PC-9 (cell line): ENCODE results near the gene UGGT1. TPM values are rescaled to one million over a fixed set of nuclear protein-coding genes. Genes with fewer than 3 reads are reported as not detected.

Source experiments
- BruUV-seq: library from RNA; stranded (reverse); fragments of 400-500 nt; replicated peaks from 2 replicates; lab custom pipeline; 2021; lab: Mats Ljungman, UMichigan
- CTCF ChIA-PET: fragments of 300-600 bp; sonication (Branson Sonifier 250); formaldehyde crosslinking; loops from one replicate; lab custom pipeline; 2022; ENCODE audit warnings: antibody characterized with exemption; lab: Charles Lee
- POLR2A ChIA-PET: fragments of 300-600 bp; sonication (Branson Sonifier 250); formaldehyde crosslinking; loops from one replicate; lab custom pipeline; 2022; ENCODE audit warnings: antibody characterized with exemption; ENCODE audit not compliant: unreplicated experiment; lab: Charles Lee
- DNase-seq, 2 experiments: peaks; one replicate each; pipeline versions ENCODE4 v3.0.0 to v3.0.0-alpha.2; 2015 to 2022; ENCODE audit warnings: mixed read lengths in 1 of 2
- H2AFZ ChIP-seq: fragments of 200-600 bp; sonication (generic); 2 replicates; pipeline ENCODE4 v1.8.1; 2017; ENCODE audit warnings: antibody characterized with exemption
- H3F3A ChIP-seq: fragments of 200-600 bp; sonication (generic); 2 replicates; pipeline ENCODE4 v1.8.1; 2017; ENCODE audit warnings: antibody characterized with exemption, mild to moderate bottlenecking, low read depth; ENCODE audit not compliant: insufficient read depth
- H3K27ac ChIP-seq: fragments of 200-600 bp; sonication (generic); 2 replicates; pipeline ENCODE4 v1.6.1; 2016; ENCODE audit warnings: mixed run types
- H3K27me3 ChIP-seq: fragments of 200-600 bp; sonication (generic); 2 replicates; pipeline ENCODE4 v1.6.1; 2016; ENCODE audit warnings: low read depth, mixed run types; ENCODE audit not compliant: insufficient read depth
- H3K36me3 ChIP-seq: fragments of 200-600 bp; sonication (generic); 2 replicates; pipeline ENCODE4 v1.6.1; 2016; ENCODE audit warnings: low read depth, mixed run types
- H3K4me1 ChIP-seq: fragments of 200-600 bp; sonication (generic); replicated peaks from 2 replicates; pipeline ENCODE4 v1.6.1; 2016; ENCODE audit warnings: mixed run types; ENCODE audit not compliant: insufficient read depth
- H3K4me2 ChIP-seq: fragments of 200-600 bp; sonication (generic); 2 replicates; pipeline ENCODE4 v1.6.1; 2017; ENCODE audit warnings: mixed run types
- H3K4me3 ChIP-seq: fragments of 200-600 bp; sonication (generic); 2 replicates; pipeline ENCODE4 v1.6.1; 2016; ENCODE audit warnings: mixed run types
- H3K79me2 ChIP-seq: fragments of 200-600 bp; sonication (generic); 2 replicates; pipeline ENCODE4 v1.6.1; 2017; ENCODE audit warnings: low read depth, mixed run types
- H3K9me2 ChIP-seq: fragments of 200-600 bp; sonication (generic); 2 replicates; pipeline ENCODE4 v1.8.1; 2017; ENCODE audit warnings: mild to moderate bottlenecking; ENCODE audit not compliant: insufficient read depth
- H3K9me3 ChIP-seq: fragments of 200-600 bp; sonication (generic); 2 replicates; pipeline ENCODE4 v1.8.1; 2016; ENCODE audit warnings: low read depth; ENCODE audit not compliant: insufficient read depth
- H4K20me1 ChIP-seq: fragments of 200-600 bp; sonication (generic); 2 replicates; pipeline ENCODE4 v1.8.1; 2017; ENCODE audit not compliant: insufficient read depth
- CTCF ChIP-seq: fragments of 200-600 bp; sonication (generic); conservative IDR thresholded peaks from 2 replicates; pipeline ENCODE4 v1.6.1; 2017; ENCODE audit warnings: mixed run types, antibody characterized with exemption, mild to moderate bottlenecking, moderate library complexity
- EZH2 ChIP-seq: fragments of 200-600 bp; sonication (generic); IDR thresholded peaks from 2 replicates; pipeline ENCODE4 v1.8.0; 2017; ENCODE audit warnings: antibody characterized with exemption, low read depth
- intact Hi-C: fragments of 100-400 bp; cut with micrococcal nuclease; formaldehyde crosslinking; loops from one replicate; pipeline ENCODE4 v1.10.0; 2022; ENCODE audit not compliant: unreplicated experiment
- total RNA-seq: library from RNA; stranded (reverse); gene quantifications from 2 replicates; pipeline ENCODE4 v1.2.3, GENCODE V29; 2021

Gene UGGT1
- total RNA-seq, 1 experiment from 2014 or later: 56.9 TPM

GRCh38 chr2:128160616-128161275 lies 69.7 kb downstream of the UGGT1 start:
- Histone ChIP-seq H2AFZ (no peak overlapping the region), H3K9me2 (no peaks in the 10 kb centered on the region), H3K9me3 (no peaks in the 10 kb centered on the region), H3K4me2 (no peak overlapping the region), H3K27ac (no peak overlapping the region), H3K36me3 (peaks cover 37% of the 10 kb centered on the region), H3K4me1 (no peaks in the 10 kb centered on the region), H3K79me2 (no peaks in the 10 kb centered on the region), H3F3A (no peaks in the 10 kb centered on the region), H3K4me3 (no peak overlapping the region), H3K27me3 (no peaks in the 10 kb centered on the region), H4K20me1 (peaks cover 10% of the 10 kb centered on the region; the same call in 1 of the 2 replicates)
- no TSS peak for BruUV-seq
- intact Hi-C loops: no loop called here
- DNase-seq: no peak
- TF ChIP-seq CTCF: no peak
- TF ChIP-seq EZH2: no peak
- ChIA-PET CTCF (no interaction called here), POLR2A (no interaction called here)

- Histone ChIP-seq H3K4me2 (no peak overlapping the region), H3K9me3 (no peaks in the 10 kb centered on the region), H3K4me3 (no peak overlapping the region), H3K9me2 (no peaks in the 10 kb centered on the region), H3K4me1 (no peaks in the 10 kb centered on the region), H3K27ac (no peak overlapping the region), H3K79me2 (no peaks in the 10 kb centered on the region), H3F3A (no peaks in the 10 kb centered on the region), H4K20me1 (peaks cover 10% of the 10 kb centered on the region; the same call in 1 of the 2 replicates), H3K27me3 (no peaks in the 10 kb centered on the region), H2AFZ (no peak overlapping the region), H3K36me3 (peaks cover 42% of the 10 kb centered on the region)
- ChIA-PET CTCF (interaction anchor here (0.7 kb wide), 1 partner anchor 96 kb away, joined by 3 read pairs; no protein-coding TSS in a partner anchor), POLR2A (no interaction called here)
- TF ChIP-seq CTCF: no peak
- no peak for TF ChIP-seq EZH2
- intact Hi-C loops: no loop called here
- DNase-seq: no peak
- BruUV-seq: no TSS peak
Measured at GRCh38 chr2:128162266-128162665, 71.3 kb downstream of the UGGT1 start.

GRCh38 chr2:128164311-128164710 lies 73.3 kb downstream of the UGGT1 start:
- H3K4me2 ChIP-seq: no peak overlapping the region
- H3K27me3 ChIP-seq: no peaks in the 10 kb centered on the region
- no peaks in the 10 kb centered on the region for H3K4me1 ChIP-seq
- H3K9me3 ChIP-seq: no peaks in the 10 kb centered on the region
- CTCF ChIA-PET: no interaction called here
- DNase-seq: no peak
- H4K20me1 ChIP-seq: peaks cover under 1% of the 10 kb centered on the region; the same call in 1 of the 2 replicates
- no peak for TF ChIP-seq EZH2
- TF ChIP-seq CTCF: no peak
- H3K4me3 ChIP-seq: no peak overlapping the region
- H3K36me3 ChIP-seq: peaks cover 41% of the 10 kb centered on the region
- no peak overlapping the region for H2AFZ ChIP-seq
- POLR2A ChIA-PET: no interaction called here
- no peak overlapping the region for H3K27ac ChIP-seq
- no peaks in the 10 kb centered on the region for H3K9me2 ChIP-seq
- H3K79me2 ChIP-seq: no peaks in the 10 kb centered on the region
- H3F3A ChIP-seq: no peaks in the 10 kb centered on the region
- no TSS peak for BruUV-seq
- intact Hi-C loops: no loop called here
